ENCODE results near the gene ROR2.

ROR2 gene

DNA sequence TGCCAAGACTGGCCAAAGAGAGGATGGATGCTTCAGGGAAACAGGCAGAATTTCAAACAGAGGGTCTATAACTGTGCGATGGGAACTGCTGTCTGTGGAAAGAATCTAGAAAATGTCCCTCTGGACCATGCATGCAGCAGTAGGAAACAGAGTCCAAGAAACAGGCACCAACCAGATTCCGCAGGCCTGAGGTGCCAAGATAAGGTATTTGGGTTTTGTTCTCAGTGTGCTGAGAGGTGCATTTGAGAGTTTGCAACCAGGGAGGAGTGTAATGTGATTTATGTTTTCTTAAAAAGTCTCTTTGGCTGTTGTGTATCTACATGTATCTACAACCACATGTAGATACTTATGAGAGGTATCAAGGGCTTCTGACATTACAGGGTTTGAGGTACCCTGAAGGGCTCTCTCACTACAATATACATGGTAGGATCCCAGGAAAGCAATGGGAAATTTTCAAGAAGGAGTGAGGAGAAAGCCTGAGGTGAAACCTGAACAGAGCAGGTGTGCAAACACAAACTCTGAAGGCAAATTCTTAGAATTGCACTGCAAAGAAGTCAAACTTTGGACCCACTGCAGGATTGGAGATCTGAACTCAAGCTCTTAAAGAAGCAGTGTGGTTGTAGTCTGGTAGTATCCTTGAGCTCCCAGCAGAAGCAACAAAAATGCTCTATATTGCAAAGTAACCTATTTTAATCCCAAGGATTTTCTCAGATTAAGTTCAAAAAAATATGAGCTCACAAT is 343.6 kb downstream of the ROR2 start:
- no peak for DNase-seq

DNA sequence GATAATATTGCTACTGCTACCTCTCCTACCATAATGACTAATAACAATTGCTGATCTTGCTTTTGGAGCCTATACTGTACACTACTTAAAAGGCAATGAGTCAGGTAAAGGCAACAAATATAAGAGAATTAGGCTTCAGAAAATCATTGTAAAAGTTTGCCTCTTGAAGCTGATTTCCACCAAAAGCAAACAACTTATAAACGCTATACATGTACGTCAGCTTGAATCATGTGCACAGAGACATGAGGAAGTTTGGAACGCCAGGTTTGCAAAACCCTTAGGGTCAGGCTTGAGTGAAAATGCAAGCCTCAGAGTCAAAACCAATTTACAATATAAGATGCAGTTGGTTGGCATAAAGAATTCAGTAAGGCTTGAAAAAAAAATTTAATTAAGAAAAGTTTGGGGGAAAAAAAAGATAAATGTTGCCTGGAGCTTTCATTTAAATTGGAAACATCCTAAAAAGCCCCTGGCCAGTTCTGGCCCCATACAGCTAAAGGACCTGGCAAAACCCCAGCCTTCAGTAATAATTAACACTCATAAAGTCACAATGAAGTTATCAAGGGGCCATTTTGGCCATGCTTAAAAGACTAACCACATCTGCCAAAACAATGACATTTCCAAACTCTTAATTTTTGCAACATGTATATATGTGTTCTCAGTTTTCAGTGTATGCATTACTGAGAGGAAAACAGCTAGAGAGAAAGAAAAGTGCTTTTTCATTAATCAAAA is 345.4 kb downstream of the ROR2 start:
- DNase-seq = no peak

DNA sequence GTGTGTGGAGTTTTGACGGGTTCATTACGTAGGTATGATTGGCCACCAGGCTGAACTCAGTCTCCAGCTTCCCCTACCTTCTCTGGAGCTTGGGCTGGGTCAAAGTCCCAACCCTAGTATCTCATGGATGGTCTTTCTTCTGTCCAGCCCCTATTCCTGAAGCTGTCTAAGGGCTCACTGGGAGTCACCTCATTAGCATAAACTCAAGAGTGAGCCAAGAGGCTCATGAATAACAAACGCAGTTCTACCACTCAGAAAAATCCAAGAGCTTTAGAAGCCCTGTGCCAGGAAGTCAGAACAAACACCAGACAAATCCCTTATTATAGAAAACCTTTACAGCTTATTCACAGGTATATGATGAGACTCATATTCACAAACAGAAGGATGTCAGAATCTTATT is 346.1 kb downstream of the ROR2 start:
- no peak for DNase-seq

DNA sequence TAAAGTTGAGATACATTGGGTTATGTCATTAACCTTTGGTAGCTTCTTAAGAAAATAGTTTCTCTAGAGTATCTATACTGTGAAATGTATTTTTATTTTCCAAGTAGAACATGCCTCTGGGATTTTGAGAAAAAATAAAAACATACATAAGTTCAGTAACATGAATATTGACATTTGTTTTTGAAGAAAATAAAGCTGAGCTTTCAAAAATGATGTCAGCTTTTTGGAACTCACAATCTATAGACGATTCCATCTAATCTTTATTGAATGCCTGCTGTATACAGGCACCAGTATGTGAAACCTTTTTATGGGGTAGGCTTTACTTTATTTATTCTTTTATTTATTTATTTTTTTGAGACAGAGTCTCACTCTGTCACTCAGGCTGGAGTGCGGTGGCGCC is 350.5 kb downstream of the ROR2 start:
- DNase-seq = no peak

DNA sequence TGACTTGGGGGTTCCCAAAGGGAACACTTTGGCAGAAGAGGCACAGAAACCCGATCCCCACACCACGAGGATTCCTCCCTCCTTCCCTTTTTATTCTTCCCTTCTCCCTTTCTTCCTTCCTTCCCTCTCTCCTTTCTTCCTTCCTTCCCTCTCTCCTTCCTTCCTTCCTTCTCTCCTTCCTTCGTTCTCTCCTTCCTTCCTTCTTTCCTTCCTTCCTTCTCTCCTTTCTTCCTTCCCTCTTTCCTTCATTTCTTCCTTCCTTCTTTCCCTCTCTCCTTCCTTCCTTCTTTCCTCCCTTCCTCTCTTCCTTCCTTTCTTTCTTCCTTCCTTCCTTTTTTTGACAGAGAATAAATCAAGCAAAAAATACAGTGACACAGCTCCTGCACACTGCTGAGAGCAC is 358.4 kb downstream of the ROR2 start:
- DNase-seq = no peak

DNA sequence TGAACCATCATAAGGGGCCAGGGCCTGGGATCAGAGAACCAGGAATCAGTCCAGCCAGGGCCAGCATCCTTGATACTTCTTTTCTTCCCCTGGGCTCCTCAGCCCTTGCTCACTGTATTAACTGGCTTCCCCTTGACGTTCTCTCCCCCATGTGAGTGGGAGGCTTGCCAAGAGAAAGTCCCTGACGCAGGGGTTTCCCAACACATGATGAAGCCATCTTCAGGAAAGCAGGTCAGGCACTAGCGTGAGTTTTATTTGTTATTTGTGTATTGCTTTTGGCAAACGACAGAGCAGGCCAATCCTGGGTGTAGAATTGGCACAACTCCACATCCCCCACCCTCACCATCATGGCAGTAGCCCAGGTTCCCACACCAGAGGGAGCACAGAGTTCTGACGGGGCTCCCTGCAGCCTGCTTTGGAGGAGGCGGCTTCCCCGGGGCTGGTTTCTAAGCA is 360.9 kb downstream of the ROR2 start:
- no peak for DNase-seq

DNA sequence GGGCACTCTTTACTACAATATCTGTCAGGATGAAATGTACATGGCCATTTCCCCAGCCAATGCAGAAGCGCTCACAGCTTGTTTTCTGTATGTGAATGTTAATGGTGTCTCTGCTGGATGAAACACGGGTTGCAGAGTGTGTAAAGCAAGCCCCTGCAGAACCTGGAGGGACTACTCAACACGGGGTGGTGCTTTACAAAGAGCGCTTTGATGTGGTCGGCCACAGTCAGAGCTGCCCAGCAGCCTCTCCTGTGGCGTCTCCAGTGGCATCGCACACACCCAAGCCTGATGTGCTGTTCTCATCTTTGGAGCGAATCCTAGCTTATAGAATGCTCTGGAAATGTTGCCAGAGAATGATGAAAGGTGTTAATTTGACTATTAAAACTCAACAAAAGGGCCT is 363.7 kb downstream of the ROR2 start:
- DNase-seq = no peak

DNA sequence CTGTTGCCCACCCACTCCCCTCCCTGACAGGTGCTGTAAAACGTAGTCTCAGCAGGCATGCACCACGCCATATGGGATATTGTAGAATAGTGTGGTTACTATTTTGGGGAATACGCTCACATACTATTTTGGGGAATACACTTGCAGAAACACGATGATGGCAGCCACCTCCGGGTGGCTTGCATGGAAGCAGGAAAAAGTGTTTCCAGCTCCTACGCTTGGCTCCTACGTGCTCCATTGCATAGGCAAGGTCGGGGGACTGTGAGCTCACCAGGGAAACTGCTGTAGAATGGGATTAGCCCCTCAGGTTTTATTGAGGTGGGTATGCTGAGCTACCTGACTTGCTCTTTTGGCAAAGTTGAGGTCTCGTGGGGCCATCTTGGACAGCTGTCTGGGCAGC is 366.1 kb downstream of the ROR2 start:
- DNase-seq = no peak

DNA sequence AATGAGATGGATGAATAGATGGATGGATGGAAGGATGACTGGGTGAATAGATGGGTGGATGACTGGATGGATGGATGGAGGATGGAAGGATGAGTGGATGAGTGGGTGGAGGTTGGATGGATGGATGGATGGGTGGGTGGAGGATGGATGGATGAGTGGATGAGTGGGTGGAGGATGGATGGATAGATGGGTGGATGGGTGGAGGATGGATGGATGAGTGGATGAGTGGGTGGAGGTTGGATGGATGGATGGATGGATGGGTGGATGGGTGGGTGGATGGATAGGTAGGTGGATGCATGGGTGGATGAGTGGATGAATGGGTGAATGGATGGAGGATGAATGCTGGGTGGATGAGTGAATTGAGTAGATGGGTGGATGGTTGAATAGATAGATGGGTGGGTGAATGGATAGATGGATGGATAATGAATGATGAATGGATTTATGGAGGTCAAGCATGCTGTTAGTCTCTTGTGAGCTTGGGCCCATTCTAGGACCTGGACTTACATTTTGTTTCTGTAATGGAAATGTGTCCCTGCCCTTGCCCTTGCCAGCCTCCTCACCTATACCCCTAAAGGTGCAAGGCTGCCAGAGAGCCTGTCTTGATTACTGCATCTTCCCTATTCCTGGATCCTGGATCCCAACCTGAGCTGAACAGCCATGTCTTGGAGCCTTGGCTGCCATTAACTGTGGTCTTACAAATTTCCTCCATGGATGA is 366.7 kb downstream of the ROR2 start:
- no peak for DNase-seq

DNA sequence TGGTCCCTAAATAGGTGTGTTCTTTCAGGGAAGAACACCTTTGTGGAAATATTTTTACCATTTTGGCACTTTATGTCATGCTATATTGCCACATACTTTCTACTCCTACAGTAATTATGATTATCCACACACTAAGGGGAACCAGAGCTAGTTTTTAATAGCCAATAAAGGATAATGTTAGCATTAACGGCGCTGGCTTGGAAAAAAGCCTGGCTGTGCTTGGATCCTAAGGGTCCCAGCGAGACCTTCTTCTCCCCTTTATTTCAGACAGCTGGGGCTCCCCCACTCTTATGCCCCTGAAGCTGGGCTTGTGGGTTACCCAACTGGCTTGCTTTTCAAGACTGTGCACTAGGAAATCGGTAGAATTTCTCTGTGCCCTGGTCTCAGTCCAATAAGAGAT is 367.8 kb downstream of the ROR2 start:
- no peak for DNase-seq

DNA sequence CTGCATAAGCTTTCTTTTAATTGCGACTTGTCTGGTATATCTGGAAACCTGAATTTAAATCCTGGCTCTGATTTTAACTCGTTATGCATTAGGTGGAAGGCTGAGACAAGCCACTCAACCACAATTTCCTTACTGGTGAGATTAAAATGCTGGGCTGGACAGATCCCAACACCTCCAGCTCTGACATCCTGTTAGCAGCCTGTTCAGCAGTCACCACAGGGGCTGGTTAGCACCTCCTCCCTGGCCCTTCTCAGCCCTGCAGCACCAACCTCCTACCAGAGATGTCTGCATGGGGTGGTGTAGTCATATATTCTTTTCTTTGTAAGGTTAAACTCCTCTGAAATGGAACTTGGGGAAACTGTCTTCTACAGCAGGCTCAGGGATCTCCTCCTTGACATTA is 369.9 kb downstream of the ROR2 start:
- no peak for DNase-seq

DNA sequence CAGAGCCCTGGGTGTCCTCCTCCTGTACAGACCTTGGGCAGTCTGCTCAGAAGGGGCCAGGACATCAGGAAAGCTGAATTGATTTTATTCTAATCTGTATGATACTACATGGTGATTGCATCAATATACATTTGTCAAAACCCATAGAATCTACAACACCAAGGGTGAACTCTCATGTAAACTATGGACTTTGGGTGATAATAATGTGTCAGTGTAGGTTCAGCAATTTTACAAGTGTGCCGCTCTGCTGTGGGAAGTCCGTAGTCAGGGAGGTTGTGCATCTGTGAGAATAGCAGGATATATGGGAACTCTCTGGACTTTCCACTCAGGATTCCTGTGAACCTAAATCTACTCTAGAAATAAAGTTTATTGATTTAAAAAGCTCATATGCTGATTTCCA is 371.1 kb downstream of the ROR2 start:
- DNase-seq = no peak

DNA sequence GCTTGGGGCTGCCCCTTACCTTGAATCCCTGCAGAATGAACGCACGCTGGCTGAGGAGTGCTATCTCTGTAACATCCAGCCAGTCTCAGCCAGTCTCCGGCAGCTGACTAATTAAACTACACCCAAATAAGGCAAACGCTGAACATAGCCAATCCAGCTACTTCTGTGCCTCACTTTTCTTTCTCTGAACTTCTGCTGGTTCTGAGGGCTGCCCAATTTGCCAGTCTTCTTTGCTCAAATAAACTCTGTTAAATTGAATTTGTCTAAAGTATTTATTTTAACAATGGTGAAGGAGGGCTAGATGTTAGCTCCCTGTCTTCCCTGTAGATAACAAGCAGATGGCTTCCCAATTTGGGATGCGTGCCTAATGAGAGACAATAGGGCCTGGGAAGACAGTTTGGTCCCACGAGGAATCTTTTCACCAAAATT is 372.4 kb downstream of the ROR2 start:
- DNase-seq = no peak

DNA sequence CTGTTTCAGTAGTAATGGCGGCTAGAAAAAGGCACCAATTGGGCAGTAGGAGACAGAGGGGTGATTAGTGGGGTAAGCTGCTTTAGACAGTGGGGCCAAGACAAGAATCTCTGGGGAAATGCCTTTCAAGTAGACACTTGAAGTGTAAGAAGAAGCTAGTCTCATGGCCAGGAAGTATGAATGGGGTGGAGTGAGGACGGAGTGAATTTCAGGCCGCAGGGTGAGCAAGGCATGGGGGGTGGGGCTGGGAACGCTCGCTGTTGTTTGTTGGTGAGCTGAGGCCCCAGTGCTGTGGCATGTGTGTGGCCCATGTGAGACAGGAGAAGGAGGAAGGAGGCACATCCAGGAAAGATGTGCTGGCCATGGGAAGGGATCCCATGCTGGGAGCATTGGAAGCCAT is 377.2 kb downstream of the ROR2 start:
- DNase-seq = no peak

DNA sequence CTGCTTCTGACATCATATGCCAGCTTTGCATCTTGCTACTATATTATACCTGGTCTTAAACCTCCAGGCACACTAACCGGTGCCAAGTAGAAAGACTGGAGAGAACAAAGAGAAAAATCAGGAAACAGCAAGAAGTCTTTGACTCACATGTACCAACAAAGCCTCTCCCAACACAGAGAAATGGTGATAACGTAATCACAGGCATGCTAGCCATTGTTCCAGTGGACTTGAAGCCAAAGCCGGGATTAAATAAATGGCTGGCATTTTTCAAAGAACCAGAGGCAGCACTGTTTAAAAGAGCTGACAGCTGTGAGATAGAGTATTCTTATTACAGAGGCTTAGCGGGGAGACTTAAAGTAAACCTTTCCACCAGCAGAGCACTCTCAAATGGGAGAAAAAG is 378.0 kb downstream of the ROR2 start:
- DNase-seq = no peak

DNA sequence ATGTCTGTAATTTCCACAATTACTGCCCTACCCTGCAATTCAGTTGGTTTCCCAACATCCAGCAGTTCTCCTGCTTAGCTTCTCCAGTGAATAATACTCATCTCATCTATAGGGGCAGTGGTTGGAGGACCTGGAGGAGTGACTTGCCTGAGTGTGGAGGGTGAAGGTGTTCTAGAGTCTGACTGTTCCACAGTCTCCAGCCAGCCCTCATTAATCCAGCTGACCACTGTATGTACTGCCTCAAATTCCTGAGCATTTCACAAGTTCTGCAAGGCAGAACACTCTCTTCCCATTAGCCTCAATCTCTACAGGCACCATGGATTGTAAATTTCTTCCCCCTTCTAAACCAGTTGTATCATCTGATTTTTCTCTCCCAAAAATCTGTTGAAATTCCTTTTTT is 379.0 kb downstream of the ROR2 start:
- no peak for DNase-seq

DNA sequence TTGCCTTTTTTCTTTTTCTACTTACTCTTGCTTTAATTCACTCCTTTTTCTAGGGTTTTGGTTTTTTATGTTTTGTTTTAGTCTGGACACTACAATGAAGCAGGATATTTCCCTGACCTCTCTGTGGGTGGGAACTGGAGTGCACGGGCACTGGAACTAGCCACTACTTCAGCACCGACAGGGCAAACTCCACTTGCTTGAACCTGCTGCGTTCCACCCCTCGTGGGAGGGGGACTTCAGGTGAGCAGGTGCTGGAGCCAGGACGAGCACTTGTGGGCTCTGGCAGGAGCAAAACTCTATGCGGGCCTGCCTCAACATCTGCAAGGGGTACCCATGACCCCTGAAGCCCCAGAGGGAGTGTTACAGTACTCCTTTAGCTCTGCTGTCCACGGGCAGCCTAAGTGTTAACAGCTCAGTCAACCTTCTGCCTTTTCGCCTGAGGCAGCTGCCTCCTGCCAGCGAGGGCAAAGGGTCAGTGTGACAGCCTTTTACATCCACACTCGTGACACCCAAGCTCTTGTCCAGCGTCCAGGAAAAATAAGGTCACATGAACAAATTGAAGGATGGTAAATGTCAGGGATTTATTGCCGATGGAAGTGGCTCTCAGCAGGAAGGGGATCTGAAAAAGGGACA is 382.3 kb downstream of the ROR2 start:
- DNase-seq = no peak

DNA sequence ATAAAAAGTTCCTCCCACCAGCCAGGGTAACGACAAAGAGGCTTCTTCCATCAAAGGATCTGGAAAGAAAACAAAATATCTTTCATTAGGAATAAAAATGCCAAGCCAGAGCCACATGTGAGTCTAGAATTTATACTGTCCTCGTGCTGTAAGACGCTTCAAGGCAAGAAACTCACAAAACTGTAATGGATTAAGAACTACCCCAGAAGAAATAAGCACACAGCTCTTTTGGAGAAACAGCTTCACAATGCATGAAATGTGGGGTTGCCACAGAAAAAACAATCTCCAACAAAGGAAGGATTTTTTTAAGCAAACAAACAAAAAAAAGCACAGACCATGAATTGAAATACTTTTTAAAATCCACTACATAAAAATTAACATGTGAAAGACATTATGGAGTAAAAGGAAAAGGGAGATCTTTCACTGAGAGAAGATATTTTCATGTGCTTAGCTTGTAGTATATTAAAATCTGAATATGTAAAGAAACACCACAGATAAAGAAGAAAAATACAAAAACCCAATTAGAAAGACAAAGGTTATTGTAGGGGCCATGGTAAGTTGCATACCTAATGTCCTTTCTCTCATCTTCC is 385.9 kb downstream of the ROR2 start:
- no peak for DNase-seq

DNA sequence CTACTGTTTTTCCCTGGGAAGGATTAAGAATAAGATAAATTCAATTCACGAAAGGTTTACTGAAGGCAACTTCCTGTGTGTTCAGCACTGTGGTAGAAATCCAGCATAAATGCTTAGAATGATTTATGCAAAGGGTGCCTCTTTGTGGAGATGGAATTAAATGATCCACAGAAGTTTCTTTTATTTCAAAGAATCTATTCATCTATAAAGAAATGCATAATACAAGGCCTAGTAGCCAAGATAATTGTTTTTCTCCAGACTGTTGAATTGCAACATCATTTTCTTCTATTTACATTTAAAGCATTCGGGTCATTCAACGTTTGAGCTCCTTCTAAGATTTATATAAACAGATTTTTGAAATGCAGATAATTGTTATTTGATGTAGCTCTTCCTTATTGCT is 387.6 kb downstream of the ROR2 start:
- DNase-seq = no peak

DNA sequence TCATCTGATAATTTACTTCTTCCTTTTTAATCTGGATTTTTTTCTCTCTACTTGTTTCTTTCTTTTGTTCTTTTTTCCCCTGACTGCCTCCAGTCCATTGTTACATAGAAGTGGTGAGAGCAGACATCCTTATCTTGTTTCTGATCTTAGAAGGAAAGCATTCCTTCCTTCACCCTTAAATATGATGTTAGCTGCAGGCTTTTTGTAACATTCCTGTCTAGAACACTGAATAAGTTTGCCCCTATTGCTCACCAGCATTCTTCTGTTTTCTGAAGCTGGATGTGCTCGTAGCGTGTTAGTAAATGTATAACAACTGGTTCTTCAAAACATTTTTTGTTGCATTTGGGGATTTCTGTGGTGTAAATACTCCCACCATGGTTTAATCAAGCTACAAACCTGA is 389.7 kb downstream of the ROR2 start:
- no peak for DNase-seq

DNA sequence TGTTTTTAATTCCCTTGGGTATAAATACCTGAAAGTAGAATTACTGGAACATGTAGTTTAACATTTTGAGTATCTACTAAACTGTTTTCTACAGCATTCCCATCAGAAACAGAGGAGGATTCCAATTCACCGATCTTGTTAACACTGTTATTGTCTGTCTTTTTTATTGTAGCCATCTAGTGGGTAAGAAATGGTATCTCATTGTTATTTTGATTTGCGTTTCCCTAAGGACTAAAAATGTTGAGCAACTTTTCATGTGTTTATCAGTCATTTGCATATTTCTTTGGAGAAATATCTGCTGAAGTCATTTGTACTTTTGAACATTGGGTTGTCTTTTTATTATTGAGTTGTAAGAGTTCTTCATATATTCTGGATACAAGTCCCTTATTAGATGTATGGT is 391.1 kb downstream of the ROR2 start:
- no peak for DNase-seq

DNA sequence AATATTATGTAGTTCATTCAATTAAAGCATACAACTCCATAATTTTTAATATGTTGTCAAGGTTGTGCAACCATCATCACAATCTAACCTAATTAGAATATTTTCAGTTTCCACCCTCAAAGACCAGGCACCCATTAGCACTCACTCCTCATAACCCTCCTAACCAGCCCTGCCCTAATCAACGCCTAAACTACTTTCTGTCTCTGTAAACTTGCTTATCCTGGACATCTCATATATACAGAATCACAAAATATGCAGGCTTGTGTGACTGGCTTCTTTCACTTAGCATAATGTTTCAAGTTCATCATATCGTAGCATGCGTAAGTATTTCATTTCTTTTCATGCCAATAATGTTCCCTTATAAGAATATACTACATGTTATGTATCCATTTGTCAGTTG is 391.6 kb downstream of the ROR2 start:
- DNase-seq = no peak

DNA sequence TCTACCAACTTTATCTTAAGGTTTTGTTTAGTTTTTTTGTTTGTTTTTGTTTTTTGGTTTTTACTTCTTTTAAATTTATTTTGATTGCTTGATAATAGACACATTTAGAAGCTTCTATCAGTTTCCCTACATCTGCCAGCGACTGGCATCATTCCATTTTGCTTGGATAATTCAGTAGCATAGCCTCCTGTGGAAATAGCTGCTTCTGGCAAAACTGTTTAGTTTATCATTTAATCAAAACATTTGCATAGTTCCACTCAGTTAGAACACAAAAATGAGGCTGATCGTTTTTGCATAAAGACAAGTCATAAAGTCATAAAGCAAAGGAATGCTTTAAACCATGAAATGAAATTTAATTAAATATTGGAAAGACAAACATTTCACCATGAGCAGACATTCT is 392.7 kb downstream of the ROR2 start:
- DNase-seq = no peak
